ENCODE data around the gene LMNTD2. TPM values are rescaled to one million over a fixed set of nuclear protein-coding genes. Genes with fewer than 3 reads are reported as not detected.
"Not testable (repeated sequence)": the region's sequence is repeated elsewhere in the genome, so short reads cannot be mapped to it uniquely, and the experiment has no call there.

The LMNTD2 gene
- total RNA-seq, 2 donors from 2014 or later = 8.5 to 13.3 TPM

- peak overlapping the region; percentile 76 for H3K27ac Mint-ChIP-seq
- Histone ChIP-seq H3K4me1 (ENCODE audit: control insufficient read depth, insufficient read depth, low read length) (peaks cover 29% of the 10 kb centered on the region), H3K36me3 (ENCODE audit: control insufficient read depth, insufficient read depth, low read length) (no peaks in the 10 kb centered on the region), H3K27ac (ENCODE audit: low read depth, low read length) (no peak overlapping the region), H3K9ac (ENCODE audit: extremely low read depth, low read length, poor library complexity, severe bottlenecking) (peak overlapping the region; percentile 11), H3K9me3 (ENCODE audit: control insufficient read depth, low read length) (no peaks in the 10 kb centered on the region), H3K4me3 (ENCODE audit: low read length) (peak overlapping the region; percentile 78), H3K27me3 (ENCODE audit: control insufficient read depth, insufficient read depth, low read length, poor library complexity, severe bottlenecking) (peaks cover 13% of the 10 kb centered on the region)
- no peaks in the 10 kb centered on the region for H3K36me3 Mint-ChIP-seq (ENCODE audit: low read depth)
- DNase-seq = peak; percentile 57
- no peaks in the 10 kb centered on the region for H3K9me3 Mint-ChIP-seq
- H3K4me3 Mint-ChIP-seq = peak overlapping the region; percentile 79
- H3K4me1 Mint-ChIP-seq = peaks cover 36% of the 10 kb centered on the region
- peaks cover 28% of the 10 kb centered on the region for H3K27me3 Mint-ChIP-seq (ENCODE audit: insufficient read depth)
- no peak for TF ChIP-seq CTCF (conservative IDR thresholded peaks at IDR 0.05)
- WGBS, 2 experiments (ENCODE audit: insufficient coverage in 1 of 2, insufficient read length in 1 of 2) = 18 to 30% methylated on average over 15 to 25 of the region's 25 CpGs
Measured at GRCh38 chr11:574632-575312, 14.2 kb upstream of the LMNTD2 start.

GRCh38 chr11:574031-574570 is 13.6 kb upstream of the LMNTD2 start:
- Mint-ChIP-seq H3K4me3 (peak overlapping the region; percentile 79), H3K27me3 (ENCODE audit: insufficient read depth) (peaks cover 30% of the 10 kb centered on the region), H3K4me1 (peaks cover 32% of the 10 kb centered on the region)
- not testable (repeated sequence) for DNase-seq; H3K27ac Mint-ChIP-seq; H3K9me3 ChIP-seq (ENCODE audit: control insufficient read depth, low read length); H3K27ac ChIP-seq (ENCODE audit: low read depth, low read length); H3K36me3 Mint-ChIP-seq (ENCODE audit: low read depth); H3K9ac ChIP-seq (ENCODE audit: extremely low read depth, low read length, poor library complexity, severe bottlenecking); H3K9me3 Mint-ChIP-seq; H3K36me3 ChIP-seq (ENCODE audit: control insufficient read depth, insufficient read depth, low read length)
- Histone ChIP-seq H3K27me3 (ENCODE audit: control insufficient read depth, insufficient read depth, low read length, poor library complexity, severe bottlenecking) (peaks cover 13% of the 10 kb centered on the region), H3K4me1 (ENCODE audit: control insufficient read depth, insufficient read depth, low read length) (peaks cover 27% of the 10 kb centered on the region), H3K4me3 (ENCODE audit: low read length) (peak overlapping the region; percentile 78)
- 58 to 68% methylated on average over 8 to 13 of the region's 14 CpGs for WGBS, 2 experiments (ENCODE audit: insufficient coverage in 1 of 2, insufficient read length in 1 of 2)

DNA sequence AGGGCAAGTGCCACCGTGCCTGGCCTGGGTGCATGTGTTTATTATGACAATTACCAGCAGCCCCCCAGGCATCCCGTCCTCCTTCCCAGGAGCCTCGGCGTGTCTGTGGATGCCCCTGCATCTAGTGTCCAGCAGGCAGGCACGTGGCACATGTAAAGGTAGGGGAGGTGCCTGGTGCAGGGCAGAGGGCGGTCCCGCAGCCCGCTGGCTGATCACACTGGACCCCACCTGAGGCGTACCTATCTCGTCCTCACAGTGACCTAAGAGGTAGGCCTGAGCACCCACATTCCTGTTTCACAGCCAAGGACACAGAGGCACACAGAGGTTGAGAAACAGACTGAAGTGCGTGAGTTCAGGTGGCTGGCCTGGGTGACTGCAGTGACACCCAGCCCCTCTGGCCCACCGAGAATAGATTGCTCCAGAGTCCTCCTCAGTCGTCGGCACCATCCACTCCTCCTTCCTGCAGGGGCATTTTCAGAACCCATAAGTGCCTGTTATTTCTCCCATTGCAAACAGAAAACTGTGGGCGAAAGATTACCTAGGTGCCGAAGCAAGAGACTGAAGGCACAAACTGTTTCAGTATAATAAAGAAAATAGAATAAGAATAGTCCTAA is 12.7 kb upstream of the LMNTD2 start:
- Mint-ChIP-seq H3K9me3 (no peaks in the 10 kb centered on the region), H3K27me3 (ENCODE audit: insufficient read depth) (peaks cover 31% of the 10 kb centered on the region), H3K36me3 (ENCODE audit: low read depth) (no peaks in the 10 kb centered on the region), H3K4me3 (no peak overlapping the region), H3K27ac (no peak overlapping the region), H3K4me1 (peaks cover 23% of the 10 kb centered on the region)
- Histone ChIP-seq H3K27ac (ENCODE audit: low read depth, low read length) (no peak overlapping the region), H3K4me1 (ENCODE audit: control insufficient read depth, insufficient read depth, low read length) (peaks cover 18% of the 10 kb centered on the region), H3K9me3 (ENCODE audit: control insufficient read depth, low read length) (no peaks in the 10 kb centered on the region), H3K4me3 (ENCODE audit: low read length) (no peak overlapping the region), H3K36me3 (ENCODE audit: control insufficient read depth, insufficient read depth, low read length) (no peaks in the 10 kb centered on the region), H3K27me3 (ENCODE audit: control insufficient read depth, insufficient read depth, low read length, poor library complexity, severe bottlenecking) (peaks cover 13% of the 10 kb centered on the region), H3K9ac (ENCODE audit: extremely low read depth, low read length, poor library complexity, severe bottlenecking) (no peak overlapping the region)
- DNase-seq = no peak
- TF ChIP-seq CTCF (conservative IDR thresholded peaks at IDR 0.05) = no peak
- 91 to 94% methylated on average over 12 to 16 of the region's 16 CpGs for WGBS, 2 experiments (ENCODE audit: insufficient coverage in 1 of 2, insufficient read length in 1 of 2)

Data from endodermal cell (in vitro differentiated cells).